H1 (cell line): ENCODE measurements around the gene C11orf65. TPM values are rescaled to one million over a fixed set of nuclear protein-coding genes. Genes with fewer than 3 reads are reported as not detected.

Experiments
- CTCF ChIA-PET: fragments of 300-600 bp; sonication (Branson Sonifier 250); formaldehyde crosslinking; loops from one replicate; lab custom pipeline; 2021; ENCODE audit not compliant: partially characterized antibody; lab: Charles Lee
- POLR2A ChIA-PET: fragments of 300-600 bp; sonication (Branson Sonifier 250); formaldehyde crosslinking; loops from one replicate; lab custom pipeline; 2021; ENCODE audit warnings: inconsistent platforms; ENCODE audit not compliant: partially characterized antibody; lab: Charles Lee
- DNase-seq, 2 experiments: peaks; one replicate each; pipeline versions ENCODE4 v3.0.0 to v3.0.0-alpha.2; 2010 to 2022; ENCODE audit warnings: low spot score in 2 of 2, low read depth in 1 of 2, mixed read lengths in 1 of 2
- FAIRE-seq: peaks from 2 replicates; lab custom pipeline; 2011; peaks lifted over from hg19 to GRCh38; lab: Jason Lieb, UNC
- H2AFZ ChIP-seq: 2 replicates; pipeline ENCODE4 v1.8.1; 2012; ENCODE audit warnings: low read length, inconsistent platforms
- H2AK5ac ChIP-seq: 2 replicates; pipeline ENCODE4 v1.6.1; 2013; ENCODE audit warnings: low read depth, low read length
- H2BK120ac ChIP-seq: replicated peaks from 2 replicates; pipeline ENCODE3; 2013; ENCODE audit warnings: low read depth, low read length, inconsistent platforms
- H2BK12ac ChIP-seq: 2 replicates; pipeline ENCODE4 v1.6.1; 2013; ENCODE audit warnings: low read depth, low read length
- H2BK15ac ChIP-seq: 2 replicates; pipeline ENCODE4 v1.6.1; 2013; ENCODE audit warnings: low read length
- H2BK20ac ChIP-seq: 2 replicates; pipeline ENCODE4 v1.6.1; 2013; ENCODE audit warnings: low read length
- H2BK5ac ChIP-seq: 2 replicates; pipeline ENCODE4 v1.6.1; 2013; ENCODE audit warnings: low read depth, low read length
- H3K14ac ChIP-seq: 2 replicates; pipeline ENCODE4 v1.6.1; 2013; ENCODE audit warnings: inconsistent platforms; ENCODE audit not compliant: insufficient read length
- H3K18ac ChIP-seq: 2 replicates; pipeline ENCODE4 v1.6.1; 2013; ENCODE audit warnings: low read length; ENCODE audit errors: extremely low read depth
- H3K23ac ChIP-seq: 2 replicates; pipeline ENCODE4 v1.6.1; 2013; ENCODE audit warnings: inconsistent platforms; ENCODE audit not compliant: insufficient read length
- H3K23me2 ChIP-seq: 2 replicates; pipeline ENCODE4 v1.6.1; 2013; ENCODE audit warnings: low read depth, low read length
- H3K27ac ChIP-seq: 2 replicates; pipeline ENCODE4 v1.6.1; 2011; ENCODE audit warnings: low read depth, low read length, inconsistent platforms
- H3K27me3 ChIP-seq, 4 experiments: replicated peaks in 1 of 4; 1 replicate in 1 of 4; 2 replicates in 3 of 4; pipeline versions ENCODE4 v1.6.1 to v1.8.1; 2011 to 2013; ENCODE audit warnings: low read length in 3 of 4, mild to moderate bottlenecking in 3 of 4, inconsistent platforms in 2 of 4, mixed read lengths in 2 of 4, moderate library complexity in 1 of 4; ENCODE audit not compliant: control insufficient read depth in 3 of 4, insufficient read depth in 3 of 4; ENCODE audit errors: extremely low read depth in 1 of 4
- H3K36me3 ChIP-seq, 4 experiments: 2 replicates each; pipeline versions ENCODE4 v1.6.1 to v1.8.1; 2011 to 2013; ENCODE audit warnings: mild to moderate bottlenecking in 4 of 4, low read length in 3 of 4, moderate library complexity in 2 of 4, control low read depth in 1 of 4, inconsistent platforms in 1 of 4; ENCODE audit not compliant: insufficient read depth in 4 of 4, control insufficient read depth in 2 of 4
- H3K4ac ChIP-seq: replicated peaks from 2 replicates; pipeline ENCODE3; 2013; ENCODE audit warnings: low read length, low read depth, mixed read lengths, inconsistent platforms; ENCODE audit not compliant: insufficient read length
- H3K4me1 ChIP-seq, 4 experiments: replicated peaks in 1 of 4; 1 replicate in 1 of 4; 2 replicates in 3 of 4; pipeline versions ENCODE4 v1.6.1 to v1.8.1; 2011 to 2013; ENCODE audit warnings: low read length in 3 of 4, inconsistent platforms in 2 of 4, mixed read lengths in 1 of 4; ENCODE audit not compliant: insufficient read depth in 4 of 4, control insufficient read depth in 3 of 4
- H3K4me2 ChIP-seq, 2 experiments: 2 replicates each; pipeline versions ENCODE4 v1.6.1 to v1.8.1; 2011 to 2013; ENCODE audit warnings: low read depth in 2 of 2, low read length in 2 of 2, control low read depth in 1 of 2, inconsistent platforms in 1 of 2, mild to moderate bottlenecking in 1 of 2; ENCODE audit not compliant: insufficient read depth in 1 of 2
- H3K4me3 ChIP-seq, 4 experiments: fragments of 200-600, 300-600 bp in 1 of 4; sonication (generic), shearing (Covaris generic), sonication (Bioruptor Twin) in 1 of 4; 2 replicates each; pipeline versions ENCODE4 v1.5.1 to v1.8.1; 2011 to 2016; ENCODE audit warnings: low read length in 4 of 4, low read depth in 3 of 4, control low read depth in 2 of 4, inconsistent platforms in 2 of 4, mild to moderate bottlenecking in 2 of 4, mixed read lengths in 1 of 4, moderate library complexity in 1 of 4; ENCODE audit not compliant: insufficient read depth in 2 of 4; ENCODE audit errors: extremely low read depth in 1 of 4
- H3K56ac ChIP-seq: replicated peaks from 2 replicates; pipeline ENCODE3; 2013; ENCODE audit warnings: low read depth, mild to moderate bottlenecking, mixed read lengths, low read length, inconsistent platforms; ENCODE audit not compliant: insufficient read length
- H3K79me1 ChIP-seq: 2 replicates; pipeline ENCODE4 v1.6.1; 2013; ENCODE audit warnings: low read depth, low read length, control low read depth
- H3K79me2 ChIP-seq, 2 experiments: 2 replicates each; pipeline versions ENCODE4 v1.6.1 to v1.8.1; 2012 to 2013; ENCODE audit warnings: low read length in 2 of 2, mild to moderate bottlenecking in 2 of 2, inconsistent platforms in 1 of 2; ENCODE audit not compliant: insufficient read depth in 2 of 2, control insufficient read depth in 1 of 2
- H3K9ac ChIP-seq, 4 experiments: replicated peaks in 1 of 4; 1 replicate in 1 of 4; 2 replicates in 3 of 4; pipeline versions ENCODE4 v1.6.1 to v1.8.1; 2011 to 2013; ENCODE audit warnings: low read depth in 3 of 4, low read length in 3 of 4, control low read depth in 2 of 4, mild to moderate bottlenecking in 2 of 4, moderate library complexity in 2 of 4, inconsistent platforms in 1 of 4; ENCODE audit errors: extremely low read depth in 1 of 4
- H3K9me3 ChIP-seq, 2 experiments: 2 replicates each; pipeline versions ENCODE4 v1.6.1 to v1.8.1; 2012 to 2013; ENCODE audit warnings: mild to moderate bottlenecking in 2 of 2, moderate library complexity in 2 of 2, control low read depth in 1 of 2, inconsistent platforms in 1 of 2, low read depth in 1 of 2, low read length in 1 of 2, mixed read lengths in 1 of 2; ENCODE audit not compliant: insufficient read depth in 2 of 2
- H4K20me1 ChIP-seq, 2 experiments: replicated peaks in 1 of 2; 2 replicates each; pipeline versions ENCODE3 to v1.8.1; 2011 to 2013; ENCODE audit warnings: inconsistent platforms in 2 of 2, low read length in 2 of 2, mild to moderate bottlenecking in 1 of 2; ENCODE audit not compliant: insufficient read depth in 2 of 2, control insufficient read depth in 1 of 2
- H4K5ac ChIP-seq: 2 replicates; pipeline ENCODE4 v1.6.1; 2013; ENCODE audit warnings: low read length, low read depth, mixed read lengths, inconsistent platforms; ENCODE audit not compliant: insufficient read length
- H4K8ac ChIP-seq: 2 replicates; pipeline ENCODE4 v1.8.0; 2013; ENCODE audit warnings: mild to moderate bottlenecking, moderate library complexity, low read length, inconsistent platforms; ENCODE audit not compliant: insufficient read depth; ENCODE audit errors: extremely low read depth
- H4K91ac ChIP-seq: replicated peaks from 2 replicates; pipeline ENCODE3; 2013; ENCODE audit warnings: low read length, mixed read lengths, inconsistent platforms; ENCODE audit not compliant: insufficient read length
- ASH2L ChIP-seq: fragments of 200-600, 300-600 bp; sonication (generic); IDR thresholded peaks from one replicate; pipeline ENCODE4 v1.7.1; 2017; ENCODE audit warnings: low read length
- ATF3 ChIP-seq: IDR thresholded peaks from 2 replicates; pipeline ENCODE4 v1.6.1; 2011; ENCODE audit warnings: low read depth, mild to moderate bottlenecking, low read length; ENCODE audit not compliant: insufficient read depth
- BACH1 ChIP-seq: IDR thresholded peaks from 2 replicates; pipeline ENCODE4 v1.6.1; 2012; ENCODE audit warnings: low read length, improper control_type of control experiment
- E2F6 ChIP-seq: IDR thresholded peaks from 2 replicates; pipeline ENCODE4 v1.6.1; 2012; ENCODE audit warnings: inconsistent platforms
- EGR1 ChIP-seq: IDR thresholded peaks from 2 replicates; pipeline ENCODE4 v1.6.1; 2011; ENCODE audit warnings: low read depth, low read length, borderline replicate concordance
- GTF2F1 ChIP-seq: IDR thresholded peaks from 2 replicates; pipeline ENCODE4 v1.6.1; 2012; ENCODE audit warnings: low read depth, low read length, improper control_type of control experiment, borderline replicate concordance
- HDAC2 ChIP-seq, 2 experiments: fragments of 300-600 bp in 1 of 2; sonication (generic) in 1 of 2; IDR thresholded peaks; 2 replicates each; pipeline ENCODE4 v1.6.1; 2011 to 2012; ENCODE audit warnings: low read depth in 2 of 2, low read length in 2 of 2, mild to moderate bottlenecking in 2 of 2, moderate library complexity in 2 of 2, borderline replicate concordance in 1 of 2, inconsistent platforms in 1 of 2
- MAX ChIP-seq: IDR thresholded peaks from 2 replicates; pipeline ENCODE4 v1.6.1; 2012; ENCODE audit warnings: inconsistent platforms
- PHF8 ChIP-seq: fragments of 200-600 bp; sonication (generic); conservative IDR thresholded peaks from 2 replicates; pipeline ENCODE4 v1.7.1; 2012; ENCODE audit warnings: low read depth, mild to moderate bottlenecking, inconsistent platforms, low read length, moderate library complexity
- POU5F1 ChIP-seq: IDR thresholded peaks from 2 replicates; pipeline ENCODE4 v1.6.1; 2011; ENCODE audit warnings: low read depth, mild to moderate bottlenecking, low read length, moderate library complexity
- RBBP5 ChIP-seq: IDR thresholded peaks from 2 replicates; pipeline ENCODE4 v1.7.1; 2012; ENCODE audit warnings: low read depth, mild to moderate bottlenecking, inconsistent platforms, low read length, moderate library complexity, borderline replicate concordance
- RFX5 ChIP-seq: IDR thresholded peaks from 2 replicates; pipeline ENCODE4 v1.6.1; 2011; ENCODE audit warnings: low read depth, low read length, improper control_type of control experiment, borderline replicate concordance
- ZNF274 ChIP-seq: IDR thresholded peaks from 2 replicates; pipeline ENCODE4 v1.7.0; 2012; ENCODE audit warnings: low read length, borderline replicate concordance; ENCODE audit errors: extremely low read depth
- WGBS, 2 experiments: shearing (Covaris generic) in 1 of 2; methylation state at CpG; one replicate each; pipeline versions ENCODE4 v1.1.6 to v1.1.7; 2013 to 2015; ENCODE audit warnings: low lambda C conversion rate in 2 of 2, mixed read lengths in 2 of 2, inconsistent platforms in 1 of 2, low coverage in 1 of 2, missing lambda C conversion rate in 1 of 2; ENCODE audit not compliant: insufficient replicate concordance in 2 of 2, insufficient coverage in 1 of 2, insufficient read length in 1 of 2; ENCODE audit errors: extremely low coverage in 1 of 2, missing lambda C conversion rate in 1 of 2; 5-methylcytosine and 5-hydroxymethylcytosine counted together
- polyA plus RNA-seq, 7 experiments: library from polyadenylated mRNA; depleted of rRNA in 3 of 7; stranded (reverse) in 5 of 7; unstranded in 2 of 7; fragments of >200 nt in 5 of 7; fragments of 200-250 nt in 2 of 7; gene quantifications; 1 replicate in 5 of 7; 2 replicates in 1 of 7; 4 replicates in 1 of 7; pipeline versions ENCODE4 v1.2.1 to v1.2.3, GENCODE V29; 2011 to 2013; ENCODE audit warnings: missing spikeins in 2 of 7, mixed read lengths in 2 of 7
- total RNA-seq: library from RNA; stranded (reverse); fragmentation: NEBNext Ultra II Directional; extraction: Animal tissue kit (Norgen Biotek cat#: 25700); gene quantifications from 2 replicates; pipeline ENCODE4 v1.2.1, GENCODE V29; 2021

C11orf65 gene
- total and polyA plus RNA-seq, 2 of the 8 experiments (the other 6 are each of a cell fraction or from before 2014, with no cell fraction given): 0.14 to 0.22 TPM

GRCh38 chr11:108338750-108339149 is 128.6 kb downstream of the C11orf65 start:
- Histone ChIP-seq H3K23me2 (no peaks in the 10 kb centered on the region), H3K79me1 (no peaks in the 10 kb centered on the region), H3K27ac (no peak overlapping the region), H2BK15ac (no peak overlapping the region), H3K79me2 (no peaks in the 10 kb centered on the region), H3K4me1 (peaks cover 0 to 6% (median 0%) of the 10 kb centered on the region in 4 experiments; a peak in 1 of 7 replicates), H3K36me3 (peaks cover 0 to 24% (median 8%) of the 10 kb centered on the region in 4 experiments; a peak in 7 of 8 replicates), H3K4me2 (no peak overlapping the region), H4K20me1 (peaks cover 0 to 2% of the 10 kb centered on the region in 2 experiments), H2BK12ac (no peak overlapping the region), H4K8ac (no peak overlapping the region), H2AK5ac (no peak overlapping the region), H2AFZ (no peak overlapping the region), H3K9ac (no peak overlapping the region), H4K5ac (no peak overlapping the region), H3K23ac (no peak overlapping the region), H3K4me3 (no peak overlapping the region), H3K18ac (no peak overlapping the region), H4K91ac (no peak overlapping the region), H3K9me3 (no peaks in the 10 kb centered on the region), H3K56ac (no peak overlapping the region), H3K4ac (no peak overlapping the region), H2BK120ac (no peak overlapping the region), H2BK5ac (no peak overlapping the region), H3K27me3 (no peaks in the 10 kb centered on the region), H3K14ac (no peak overlapping the region), H2BK20ac (no peak overlapping the region)
- no peak for DNase-seq
- POLR2A ChIA-PET: no interaction called here
- CTCF ChIA-PET: interaction anchor here (2.5 kb wide), 1 partner anchor 311 kb away, joined by 9 read pairs; no protein-coding TSS in a partner anchor
- WGBS, 2 experiments: 90% methylated on average over 2 of the region's 2 CpGs; no CpG with 5 or more reads in 1 of the 2 experiments
- TF ChIP-seq MAX (no peak), GTF2F1 (no peak), BACH1 (no peak), EGR1 (no peak), E2F6 (no peak), PHF8 (no peak), ASH2L (no peak), ZNF274 (no peak), RBBP5 (no peak), ATF3 (no peak), HDAC2 (IDR thresholded peaks at IDR 0.05; ENCODE audit: borderline replicate concordance in 1 of 2, low read depth in 2 of 2, low read length in 2 of 2) (no peak), POU5F1 (no peak), RFX5 (no peak)
- FAIRE-seq: no peak
